ENCODE data around the gene MTX2. TPM values are rescaled to one million over a fixed set of nuclear protein-coding genes. Genes with fewer than 3 reads are reported as not detected.

MTX2 gene
- total and polyA plus RNA-seq, 2 donors (not counting 3 experiments of a cell fraction or from before 2014, with no cell fraction given), result 31.3 TPM

DNA sequence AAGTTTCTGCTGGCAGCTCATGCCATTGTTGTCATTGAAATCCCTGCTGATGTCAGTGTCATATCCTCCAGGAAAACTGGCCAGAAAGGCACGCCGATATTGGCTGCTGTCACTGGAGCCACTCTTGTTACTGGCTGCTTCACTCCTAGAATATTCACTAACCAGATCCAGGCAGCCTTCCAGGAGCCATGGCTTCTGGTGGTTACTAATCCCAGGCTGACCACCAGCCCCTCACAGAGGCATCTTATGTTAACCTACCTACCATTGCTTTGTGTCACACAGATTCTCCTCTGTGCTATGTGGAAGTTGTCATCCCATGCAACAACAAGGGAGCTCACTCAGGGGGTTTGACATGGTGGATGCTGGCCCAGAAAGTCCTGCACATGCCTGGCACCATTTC lies 27.0 kb upstream of the MTX2 start:
- CTCF ChIA-PET, result interaction anchor here (1.2 to 2.4 kb wide), 3 partner anchors 13 to 213 kb away, joined by 3 to 9 read pairs (median 3); no protein-coding TSS in a partner anchor
- no peak overlapping the region for H3K27ac ChIP-seq (ENCODE audit: insufficient read depth, low read depth, low read length)
- H3K36me3 ChIP-seq (ENCODE audit: control insufficient read depth in 2 of 2, extremely low read depth in 1 of 2, insufficient read depth in 2 of 2, low read length in 2 of 2), result no peaks in the 10 kb centered on the region
- H3K4me3 ChIP-seq (replicated peaks in 1 of 3; ENCODE audit: insufficient read depth in 1 of 3, low read depth in 1 of 3, low read length in 3 of 3), result no peak overlapping the region
- POLR2A ChIA-PET, result no interaction called here
- H2AFZ ChIP-seq (ENCODE audit: low read depth, low read length), result no peak overlapping the region
- no peaks in the 10 kb centered on the region for H3K27me3 ChIP-seq (ENCODE audit: control insufficient read depth in 2 of 2, insufficient read depth in 2 of 2, low read length in 2 of 2)
- H3K9me3 ChIP-seq (replicated peaks; ENCODE audit: control insufficient read depth, insufficient read depth, low read length), result no peaks in the 10 kb centered on the region
- H3K4me2 ChIP-seq (ENCODE audit: insufficient read depth, low read length), result no peak overlapping the region
- no peaks in the 10 kb centered on the region for H4K20me1 ChIP-seq (replicated peaks; ENCODE audit: control insufficient read depth, extremely low read depth, insufficient read depth, low read length)
- no peak for FAIRE-seq
- intact Hi-C loops (cut with micrococcal nuclease) (no loop called here), dilution Hi-C loops (cut with MboI; ENCODE audit: extremely low pct_ligation_motif_present, low sequenced_read_pairs) (no loop called here)
- H3K9me1 ChIP-seq (replicated peaks; ENCODE audit: control insufficient read depth, extremely low read depth, insufficient read depth, low read length), result no peaks in the 10 kb centered on the region
- no TSS peak for BruUV-seq (replicated peaks)
- no peak for DNase-seq (ENCODE audit: low read depth, low spot score)
- no peak overlapping the region for H3K9ac ChIP-seq (replicated peaks; ENCODE audit: extremely low read depth, insufficient read depth, low read length)
- peaks cover 13% of the 10 kb centered on the region for H3K4me1 ChIP-seq (ENCODE audit: control insufficient read depth, extremely low read depth, insufficient read depth, low read length)
- TF ChIP-seq EZH2 (IDR thresholded peaks at IDR 0.05; ENCODE audit: borderline replicate concordance, low read depth, low read length, severe bottlenecking) (no peak), GATA2 (IDR thresholded peaks at IDR 0.05; ENCODE audit: insufficient read depth, insufficient read length, low read depth, low read length) (no peak), FOS (IDR thresholded peaks at IDR 0.05; ENCODE audit: borderline replicate concordance, insufficient read depth, low read length) (no peak), POLR2A (IDR thresholded peaks at IDR 0.05; ENCODE audit: low read depth, low read length) (no peak), MYC (IDR thresholded peaks at IDR 0.05; ENCODE audit: low read depth, low read length) (no peak), POLR2AphosphoS5 (IDR thresholded peaks at IDR 0.05; ENCODE audit: insufficient read depth, low read depth, low read length) (no peak), JUN (IDR thresholded peaks at IDR 0.05; ENCODE audit: borderline replicate concordance, insufficient read depth, insufficient read length, low read depth) (no peak)
- TF ChIP-seq, protein P1, sequence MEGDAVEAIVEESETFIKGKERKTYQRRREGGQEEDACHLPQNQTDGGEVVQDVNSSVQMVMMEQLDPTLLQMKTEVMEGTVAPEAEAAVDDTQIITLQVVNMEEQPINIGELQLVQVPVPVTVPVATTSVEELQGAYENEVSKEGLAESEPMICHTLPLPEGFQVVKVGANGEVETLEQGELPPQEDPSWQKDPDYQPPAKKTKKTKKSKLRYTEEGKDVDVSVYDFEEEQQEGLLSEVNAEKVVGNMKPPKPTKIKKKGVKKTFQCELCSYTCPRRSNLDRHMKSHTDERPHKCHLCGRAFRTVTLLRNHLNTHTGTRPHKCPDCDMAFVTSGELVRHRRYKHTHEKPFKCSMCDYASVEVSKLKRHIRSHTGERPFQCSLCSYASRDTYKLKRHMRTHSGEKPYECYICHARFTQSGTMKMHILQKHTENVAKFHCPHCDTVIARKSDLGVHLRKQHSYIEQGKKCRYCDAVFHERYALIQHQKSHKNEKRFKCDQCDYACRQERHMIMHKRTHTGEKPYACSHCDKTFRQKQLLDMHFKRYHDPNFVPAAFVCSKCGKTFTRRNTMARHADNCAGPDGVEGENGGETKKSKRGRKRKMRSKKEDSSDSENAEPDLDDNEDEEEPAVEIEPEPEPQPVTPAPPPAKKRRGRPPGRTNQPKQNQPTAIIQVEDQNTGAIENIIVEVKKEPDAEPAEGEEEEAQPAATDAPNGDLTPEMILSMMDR (IDR thresholded peaks at IDR 0.05; ENCODE audit: extremely low read depth in 1 of 2, insufficient read depth in 1 of 2, low read depth in 1 of 2, low read length in 2 of 2), result no peak
- TF ChIP-seq, protein P2, sequence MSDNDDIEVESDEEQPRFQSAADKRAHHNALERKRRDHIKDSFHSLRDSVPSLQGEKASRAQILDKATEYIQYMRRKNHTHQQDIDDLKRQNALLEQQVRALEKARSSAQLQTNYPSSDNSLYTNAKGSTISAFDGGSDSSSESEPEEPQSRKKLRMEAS (IDR thresholded peaks at IDR 0.05; ENCODE audit: insufficient read depth, insufficient read length), result no peak
- no peaks in the 10 kb centered on the region for H3K79me2 ChIP-seq (ENCODE audit: control insufficient read depth, insufficient read depth, low read length)
